Colonic mucosa (tissue), 4 donors: ENCODE data around the gene RFFL. TPM values are rescaled to one million over a fixed set of nuclear protein-coding genes. Genes with fewer than 3 reads are reported as not detected.

ENCODE experiments used
- DNase-seq: peaks from one replicate; pipeline ENCODE4 v3.0.0-alpha.2; 2020
- H3K27ac ChIP-seq: fragments of 200-600 bp; one replicate; pipeline ENCODE4 v1.8.0; 2021
- H3K27me3 ChIP-seq: fragments of 200-600 bp; one replicate; pipeline ENCODE4 v1.8.0; 2021
- H3K36me3 ChIP-seq: fragments of 200-600 bp; one replicate; pipeline ENCODE4 v1.8.0; 2021
- H3K4me1 ChIP-seq: fragments of 200-600 bp; one replicate; pipeline ENCODE4 v1.8.0; 2021; ENCODE audit warnings: mild to moderate bottlenecking
- H3K4me3 ChIP-seq: fragments of 200-600 bp; one replicate; pipeline ENCODE4 v1.8.0; 2021
- H3K9ac ChIP-seq, 2 donors: one replicate each; pipeline ENCODE4 v1.7.0; 2013; ENCODE audit warnings: control low read depth in 2 of 2, low read depth in 2 of 2, low read length in 2 of 2
- H3K9me3 ChIP-seq: fragments of 200-600 bp; one replicate; pipeline ENCODE4 v1.8.0; 2021
- CTCF ChIP-seq: fragments of 200-600 bp; IDR thresholded peaks from one replicate; pipeline ENCODE4 v1.8.0; 2022; ENCODE audit warnings: antibody characterized with exemption, mild to moderate bottlenecking
- intact Hi-C: fragments of 100-400 bp; cut with DNase I; formaldehyde crosslinking; loops from one replicate; pipeline ENCODE4 v1.14.1; 2022
- total RNA-seq, 2 donors: library from RNA; stranded (reverse); fragmentation: NEBNext Ultra II Directional in 1 of 2; extraction: Animal tissue kit (Norgen Biotek cat#: 25700) in 1 of 2; gene quantifications; one replicate each; pipeline ENCODE4 v1.2.1, GENCODE V29; 2021
- donor health status: healthy.
- donor health status: DM: no; HTN: no; CAD: no.
- donor health status: DM: no; HTN: no; CAD: no.

The RFFL gene
- total RNA-seq, 2 donors from 2014 or later, result 48.4 to 82.5 TPM

GRCh38 chr17:34979650-34980352, 83.7 kb downstream of the RFFL start:
- intact Hi-C loops, result no loop called here
- no peaks in the 10 kb centered on the region for H3K27me3 ChIP-seq
- TF ChIP-seq CTCF, result no peak

GRCh38 chr17:34979153-34979552, 84.4 kb downstream of the RFFL start:
- Histone ChIP-seq H3K36me3 (no peaks in the 10 kb centered on the region), H3K27me3 (no peaks in the 10 kb centered on the region), H3K4me1 (no peaks in the 10 kb centered on the region), H3K4me3 (no peak overlapping the region), H3K27ac (no peak overlapping the region), H3K9me3 (no peaks in the 10 kb centered on the region), H3K9ac (no peak overlapping the region)
- intact Hi-C loops, result no loop called here
- TF ChIP-seq CTCF, result no peak
- no peak for DNase-seq

More at GRCh38 chr17:34979650-34980352, 83.7 kb downstream of the RFFL start:
- DNase-seq, result no peak
- H3K27ac ChIP-seq, result peak overlapping the region; percentile 99
- H3K9ac ChIP-seq, result peak overlapping the region; percentile 48 to 89
- no peaks in the 10 kb centered on the region for H3K36me3 ChIP-seq
- peak overlapping the region; percentile 92 for H3K4me3 ChIP-seq
- H3K9me3 ChIP-seq, result no peaks in the 10 kb centered on the region
- H3K4me1 ChIP-seq, result no peaks in the 10 kb centered on the region

GRCh38 chr17:34974794-34975785, 88.4 kb downstream of the RFFL start:
- Histone ChIP-seq H3K36me3 (no peaks in the 10 kb centered on the region), H3K9me3 (no peaks in the 10 kb centered on the region), H3K27ac (no peak overlapping the region), H3K27me3 (no peaks in the 10 kb centered on the region), H3K4me1 (no peaks in the 10 kb centered on the region), H3K9ac (no peak overlapping the region), H3K4me3 (no peak overlapping the region)
- TF ChIP-seq CTCF, result no peak
- DNase-seq, result no peak
- intact Hi-C loops, result no loop called here

- intact Hi-C loops, result no loop called here
- TF ChIP-seq CTCF, result no peak
- no peak overlapping the region for H3K27ac ChIP-seq
These were observed 89.3 kb downstream of the RFFL start for GRCh38 chr17:34974179-34974578.

GRCh38 chr17:34961093-34961911, 102.2 kb downstream of the RFFL start, which contains the start of the genes CCT6B and ZNF830:
Gene CCT6B, minus strand, starts transcription at chr17:34961460. Its CDS starts 67 bp downstream, at chr17:34961393.
Gene ZNF830, plus strand, starts transcription at chr17:34961540. Its CDS starts 27 bp downstream, at chr17:34961567.
- TF ChIP-seq CTCF, result no peak
- Histone ChIP-seq H3K4me1 (peaks cover 9% of the 10 kb centered on the region), H3K9me3 (no peaks in the 10 kb centered on the region), H3K9ac (peak within 1 kb of the TSS; percentile 87), H3K27me3 (no peaks in the 10 kb centered on the region), H3K4me3 (peak within 1 kb of the TSS; percentile 95), H3K36me3 (no peaks in the 10 kb centered on the region), H3K27ac (peak within 1 kb of the TSS; percentile 84)
- intact Hi-C loops, result no loop called here
- peak; percentile 95 for DNase-seq

More at GRCh38 chr17:34974179-34974578, 89.3 kb downstream of the RFFL start:
- H3K4me1 ChIP-seq, result no peaks in the 10 kb centered on the region
- H3K9me3 ChIP-seq, result no peaks in the 10 kb centered on the region
- H3K9ac ChIP-seq, result no peak overlapping the region
- DNase-seq, result no peak
- no peak overlapping the region for H3K4me3 ChIP-seq
- no peaks in the 10 kb centered on the region for H3K36me3 ChIP-seq
- no peaks in the 10 kb centered on the region for H3K27me3 ChIP-seq
